NCI-H1694 treated with DMSO at 0.1 percent for 48 hours (cell line): ENCODE data around the gene C19orf47.

ENCODE experiments used
- DNase-seq: peaks from one replicate; lab custom pipeline; 2025; lab: John Stamatoyannopoulos, UW

C19orf47 gene

GRCh38 chr19:40281381-40282208 is 66.6 kb downstream of the C19orf47 start:
- DNase-seq: no peak

- no peak for DNase-seq
Measured at GRCh38 chr19:40280608-40281221, 67.5 kb downstream of the C19orf47 start.

- no peak for DNase-seq
Measured at GRCh38 chr19:40279761-40280607, 68.2 kb downstream of the C19orf47 start.

GRCh38 chr19:40279120-40279551 is 69.1 kb downstream of the C19orf47 start:
- no peak for DNase-seq

GRCh38 chr19:40278361-40279035 is 69.7 kb downstream of the C19orf47 start:
- no peak for DNase-seq

- no peak for DNase-seq
Measured at GRCh38 chr19:40277356-40278059, 70.7 kb downstream of the C19orf47 start.

- DNase-seq: no peak
Measured at GRCh38 chr19:40274585-40275544, 73.3 kb downstream of the C19orf47 start.

- DNase-seq: no peak
Measured at GRCh38 chr19:40273469-40274360, 74.5 kb downstream of the C19orf47 start.

GRCh38 chr19:40272261-40272660 is 75.9 kb downstream of the C19orf47 start:
- DNase-seq: no peak

- DNase-seq: no peak
Measured at GRCh38 chr19:40271706-40272105, 76.5 kb downstream of the C19orf47 start.

GRCh38 chr19:40270362-40271089 is 77.7 kb downstream of the C19orf47 start:
- peak; percentile 69 for DNase-seq
